Gastroesophageal sphincter (tissue), 2 donors: ENCODE results near the gene IGFBP2.

Source experiments
- POLR2A ChIP-seq, 2 donors: fragments of 450-650 bp; IDR thresholded peaks; one replicate each; pipeline ENCODE4 v1.6.1; 2017; ENCODE audit warnings: antibody characterized with exemption in 2 of 2, mild to moderate bottlenecking in 2 of 2, moderate library complexity in 1 of 2
- POLR2AphosphoS5 ChIP-seq: sonication (generic); formaldehyde crosslinking; IDR thresholded peaks from one replicate; pipeline ENCODE4 v1.6.1; 2017; ENCODE audit warnings: antibody characterized with exemption

GRCh38 chr2:216687111-216687510, 53.9 kb downstream of the IGFBP2 start:
- TF ChIP-seq POLR2A (IDR thresholded peaks at IDR 0.05) (no peak), POLR2AphosphoS5 (no peak)
